Neuron (in vitro differentiated cells): Measurements from ENCODE around the gene MAP1B.

Source experiments
- H2AFZ ChIP-seq: one replicate; pipeline ENCODE4 v1.6.1; 2013; ENCODE audit warnings: low read depth, mild to moderate bottlenecking, inconsistent platforms, low read length, moderate library complexity
- H3K27me3 ChIP-seq: one replicate; pipeline ENCODE4 v1.6.1; 2013; ENCODE audit warnings: low read length; ENCODE audit not compliant: insufficient read depth
- H3K36me3 ChIP-seq: one replicate; pipeline ENCODE4 v1.6.1; 2013; ENCODE audit warnings: low read length; ENCODE audit not compliant: insufficient read depth
- H3K4me1 ChIP-seq: one replicate; pipeline ENCODE4 v1.6.1; 2013; ENCODE audit warnings: low read length; ENCODE audit not compliant: insufficient read depth
- H3K4me3 ChIP-seq: 2 replicates; pipeline ENCODE4 v1.5.1; 2013; ENCODE audit warnings: mild to moderate bottlenecking, low read length, moderate library complexity
- H3K9me3 ChIP-seq: one replicate; pipeline ENCODE4 v1.6.1; 2013; ENCODE audit warnings: low read length

MAP1B gene

GRCh38 chr5:72146056-72146455 lies 38.8 kb downstream of the MAP1B start:
- Histone ChIP-seq H3K4me3 (no peak overlapping the region), H3K4me1 (peaks cover 51% of the 10 kb centered on the region), H3K9me3 (no peaks in the 10 kb centered on the region), H3K27me3 (no peaks in the 10 kb centered on the region), H3K36me3 (peaks cover 92% of the 10 kb centered on the region), H2AFZ (no peak overlapping the region)

- Histone ChIP-seq H3K9me3 (no peaks in the 10 kb centered on the region), H3K4me1 (peaks cover 54% of the 10 kb centered on the region), H3K36me3 (peaks cover 91% of the 10 kb centered on the region), H3K27me3 (no peaks in the 10 kb centered on the region), H3K4me3 (no peak overlapping the region), H2AFZ (no peak overlapping the region)
Observed at GRCh38 chr5:72147569-72147968, 40.3 kb downstream of the MAP1B start.

GRCh38 chr5:72149742-72150141 lies 42.5 kb downstream of the MAP1B start:
- Histone ChIP-seq H3K4me1 (peaks cover 69% of the 10 kb centered on the region), H3K4me3 (no peak overlapping the region), H3K9me3 (no peaks in the 10 kb centered on the region), H3K27me3 (no peaks in the 10 kb centered on the region), H3K36me3 (peaks cover 91% of the 10 kb centered on the region), H2AFZ (no peak overlapping the region)

- peaks cover 90% of the 10 kb centered on the region for H3K36me3 ChIP-seq
- no peak overlapping the region for H3K4me3 ChIP-seq
- H3K9me3 ChIP-seq, result no peaks in the 10 kb centered on the region
- H2AFZ ChIP-seq, result no peak overlapping the region
- H3K27me3 ChIP-seq, result no peaks in the 10 kb centered on the region
- H3K4me1 ChIP-seq, result peaks cover 63% of the 10 kb centered on the region
Observed at GRCh38 chr5:72151169-72151568, 43.9 kb downstream of the MAP1B start.

GRCh38 chr5:72151646-72152045 lies 44.4 kb downstream of the MAP1B start:
- Histone ChIP-seq H3K9me3 (no peaks in the 10 kb centered on the region), H3K27me3 (no peaks in the 10 kb centered on the region), H2AFZ (no peak overlapping the region), H3K4me3 (no peak overlapping the region), H3K36me3 (peaks cover 90% of the 10 kb centered on the region), H3K4me1 (peaks cover 66% of the 10 kb centered on the region)

- Histone ChIP-seq H3K36me3 (peaks cover 91% of the 10 kb centered on the region), H3K4me1 (peaks cover 62% of the 10 kb centered on the region), H3K27me3 (no peaks in the 10 kb centered on the region)
Observed at GRCh38 chr5:72152545-72152944, 45.3 kb downstream of the MAP1B start.

GRCh38 chr5:72153551-72153950 lies 46.3 kb downstream of the MAP1B start:
- H3K36me3 ChIP-seq, result peaks cover 89% of the 10 kb centered on the region

More at GRCh38 chr5:72152545-72152944, 45.3 kb downstream of the MAP1B start:
- H2AFZ ChIP-seq, result no peak overlapping the region
- H3K9me3 ChIP-seq, result no peaks in the 10 kb centered on the region
- no peak overlapping the region for H3K4me3 ChIP-seq

GRCh38 chr5:72154076-72154756 lies 46.9 kb downstream of the MAP1B start:
- peaks cover 89% of the 10 kb centered on the region for H3K36me3 ChIP-seq
- H3K27me3 ChIP-seq, result no peaks in the 10 kb centered on the region
- H2AFZ ChIP-seq, result no peak overlapping the region
- no peak overlapping the region for H3K4me3 ChIP-seq
- H3K4me1 ChIP-seq, result peaks cover 52% of the 10 kb centered on the region
- H3K9me3 ChIP-seq, result no peaks in the 10 kb centered on the region

More at GRCh38 chr5:72153551-72153950, 46.3 kb downstream of the MAP1B start:
- Histone ChIP-seq H3K4me3 (no peak overlapping the region), H2AFZ (no peak overlapping the region), H3K4me1 (peaks cover 55% of the 10 kb centered on the region), H3K9me3 (no peaks in the 10 kb centered on the region), H3K27me3 (no peaks in the 10 kb centered on the region)

GRCh38 chr5:72156946-72157624 lies 49.8 kb downstream of the MAP1B start:
- H3K36me3 ChIP-seq, result peaks cover 88% of the 10 kb centered on the region
- peaks cover 34% of the 10 kb centered on the region for H3K4me1 ChIP-seq
- H3K4me3 ChIP-seq, result no peak overlapping the region
- no peak overlapping the region for H2AFZ ChIP-seq
- no peaks in the 10 kb centered on the region for H3K9me3 ChIP-seq
- H3K27me3 ChIP-seq, result no peaks in the 10 kb centered on the region

- Histone ChIP-seq H3K4me1 (peaks cover 33% of the 10 kb centered on the region), H3K36me3 (peaks cover 91% of the 10 kb centered on the region)
Observed at GRCh38 chr5:72157625-72157962, 50.3 kb downstream of the MAP1B start.

GRCh38 chr5:72159501-72159911 lies 52.2 kb downstream of the MAP1B start:
- no peak overlapping the region for H2AFZ ChIP-seq
- no peak overlapping the region for H3K4me3 ChIP-seq
- peaks cover 86% of the 10 kb centered on the region for H3K36me3 ChIP-seq
- H3K27me3 ChIP-seq, result no peaks in the 10 kb centered on the region
- H3K9me3 ChIP-seq, result no peaks in the 10 kb centered on the region
- peaks cover 22% of the 10 kb centered on the region for H3K4me1 ChIP-seq

More at GRCh38 chr5:72157625-72157962, 50.3 kb downstream of the MAP1B start:
- no peaks in the 10 kb centered on the region for H3K9me3 ChIP-seq
- no peak overlapping the region for H2AFZ ChIP-seq
- H3K27me3 ChIP-seq, result no peaks in the 10 kb centered on the region
- H3K4me3 ChIP-seq, result no peak overlapping the region

GRCh38 chr5:72160329-72160728 lies 53.1 kb downstream of the MAP1B start:
- Histone ChIP-seq H3K36me3 (peaks cover 86% of the 10 kb centered on the region), H3K4me3 (no peak overlapping the region), H3K4me1 (peaks cover 24% of the 10 kb centered on the region), H2AFZ (no peak overlapping the region), H3K27me3 (no peaks in the 10 kb centered on the region), H3K9me3 (no peaks in the 10 kb centered on the region)

- Histone ChIP-seq H3K36me3 (peaks cover 89% of the 10 kb centered on the region), H3K4me3 (no peak overlapping the region), H2AFZ (no peak overlapping the region)
Observed at GRCh38 chr5:72160959-72161358, 53.7 kb downstream of the MAP1B start.

More at GRCh38 chr5:72160959-72161358, 53.7 kb downstream of the MAP1B start:
- Histone ChIP-seq H3K4me1 (peaks cover 31% of the 10 kb centered on the region), H3K27me3 (no peaks in the 10 kb centered on the region), H3K9me3 (no peaks in the 10 kb centered on the region)
